ENCODE data around the gene DNAH17. TPM values are rescaled to one million over a fixed set of nuclear protein-coding genes. Genes with fewer than 3 reads are reported as not detected.

Gene DNAH17
- total RNA-seq, 1 donor from 2014 or later, result 0.25 TPM

DNA sequence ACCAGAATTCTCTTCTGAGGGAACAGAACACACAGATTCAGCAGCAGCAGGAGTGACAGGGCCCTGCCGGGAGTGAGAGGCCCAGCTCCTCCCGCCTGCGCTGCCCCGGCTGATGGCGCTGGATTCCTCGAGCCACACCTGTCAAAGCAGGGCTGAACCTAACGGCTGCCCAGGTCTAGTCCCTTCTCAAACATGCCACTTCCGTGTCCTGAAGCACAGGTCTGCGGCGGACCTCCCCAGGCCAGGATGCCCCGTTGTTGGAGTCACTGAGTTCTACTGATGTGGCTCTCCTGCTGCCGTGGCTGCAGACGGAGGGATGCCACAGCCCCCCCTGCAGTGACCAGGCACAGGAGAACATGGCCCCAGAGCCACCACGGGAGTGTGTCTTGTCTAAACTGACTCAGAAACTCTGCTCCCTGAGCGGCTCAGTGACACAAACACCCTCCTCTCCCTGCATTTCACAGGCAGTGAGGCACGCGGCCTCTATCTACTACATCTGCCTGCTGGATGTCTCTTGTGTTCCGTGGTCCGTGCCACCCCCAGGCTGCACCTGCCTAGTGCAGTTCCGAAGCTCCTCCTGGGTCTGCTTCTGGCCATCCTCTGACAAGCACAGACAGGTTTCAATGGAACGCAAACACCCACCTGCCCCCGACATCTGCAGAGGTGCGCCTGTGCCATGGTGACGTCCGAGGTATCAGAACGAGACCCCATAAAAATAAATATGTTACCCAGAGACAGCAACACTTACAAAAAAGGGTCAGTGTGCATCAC, 44.7 kb upstream of the DNAH17 start:
- no peaks in the 10 kb centered on the region for H3K27me3 ChIP-seq (ENCODE audit: control insufficient read depth, insufficient read depth, low read length)
- no peak overlapping the region for H3K4me3 ChIP-seq (ENCODE audit: low read depth, low read length)
- TF ChIP-seq, protein P1, sequence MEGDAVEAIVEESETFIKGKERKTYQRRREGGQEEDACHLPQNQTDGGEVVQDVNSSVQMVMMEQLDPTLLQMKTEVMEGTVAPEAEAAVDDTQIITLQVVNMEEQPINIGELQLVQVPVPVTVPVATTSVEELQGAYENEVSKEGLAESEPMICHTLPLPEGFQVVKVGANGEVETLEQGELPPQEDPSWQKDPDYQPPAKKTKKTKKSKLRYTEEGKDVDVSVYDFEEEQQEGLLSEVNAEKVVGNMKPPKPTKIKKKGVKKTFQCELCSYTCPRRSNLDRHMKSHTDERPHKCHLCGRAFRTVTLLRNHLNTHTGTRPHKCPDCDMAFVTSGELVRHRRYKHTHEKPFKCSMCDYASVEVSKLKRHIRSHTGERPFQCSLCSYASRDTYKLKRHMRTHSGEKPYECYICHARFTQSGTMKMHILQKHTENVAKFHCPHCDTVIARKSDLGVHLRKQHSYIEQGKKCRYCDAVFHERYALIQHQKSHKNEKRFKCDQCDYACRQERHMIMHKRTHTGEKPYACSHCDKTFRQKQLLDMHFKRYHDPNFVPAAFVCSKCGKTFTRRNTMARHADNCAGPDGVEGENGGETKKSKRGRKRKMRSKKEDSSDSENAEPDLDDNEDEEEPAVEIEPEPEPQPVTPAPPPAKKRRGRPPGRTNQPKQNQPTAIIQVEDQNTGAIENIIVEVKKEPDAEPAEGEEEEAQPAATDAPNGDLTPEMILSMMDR (IDR thresholded peaks at IDR 0.05; ENCODE audit: insufficient read depth, low read length, poor library complexity, severe bottlenecking), result no peak
- H3K36me3 ChIP-seq (ENCODE audit: control insufficient read depth, insufficient read depth, low read length), result no peaks in the 10 kb centered on the region
- no peak for DNase-seq (ENCODE audit: low read depth)

DNA sequence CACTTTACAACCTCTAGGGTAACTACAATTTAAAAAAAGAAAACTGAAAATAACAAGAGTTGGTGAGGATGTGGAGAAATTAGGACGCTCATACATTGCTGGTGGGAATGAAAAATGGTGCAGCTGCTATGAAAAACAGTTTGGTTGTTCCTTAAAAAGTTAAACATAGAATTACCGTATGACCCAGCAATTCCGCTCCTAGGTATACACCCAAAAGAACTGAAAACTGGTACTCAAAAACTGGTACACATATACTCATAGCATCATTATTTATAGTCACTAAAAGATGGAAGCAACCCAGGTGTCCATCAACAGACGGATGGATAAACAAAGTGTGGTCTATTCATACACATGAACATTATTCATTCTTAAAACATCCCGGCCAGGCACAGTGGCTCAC, 42.9 kb upstream of the DNAH17 start:
- no peak for DNase-seq (ENCODE audit: low read depth)
- Histone ChIP-seq H3K27me3 (ENCODE audit: control insufficient read depth, insufficient read depth, low read length) (no peaks in the 10 kb centered on the region), H3K36me3 (ENCODE audit: control insufficient read depth, insufficient read depth, low read length) (no peaks in the 10 kb centered on the region), H3K4me3 (ENCODE audit: low read depth, low read length) (no peak overlapping the region)
- TF ChIP-seq, protein P1 (IDR thresholded peaks at IDR 0.05; ENCODE audit: insufficient read depth, low read length, poor library complexity, severe bottlenecking), result no peak

DNA sequence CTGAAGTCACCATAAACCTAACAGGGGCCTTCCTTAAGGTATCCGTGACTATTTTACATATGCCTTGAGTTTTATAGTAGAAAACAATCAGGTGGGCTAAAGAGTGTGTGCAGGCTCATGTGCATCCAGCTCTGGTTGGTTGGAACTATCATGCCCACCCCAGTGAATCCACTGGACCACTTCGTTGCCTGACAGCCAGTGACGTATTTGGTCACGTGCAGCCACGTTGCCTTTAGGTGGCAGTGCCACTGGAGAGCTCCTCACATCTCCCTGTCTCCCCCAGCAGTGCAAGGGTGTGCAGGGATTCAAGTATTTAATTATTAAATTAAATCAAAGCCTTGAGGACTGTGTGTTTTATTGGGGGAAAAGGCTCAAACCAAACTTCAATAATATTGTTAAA, 42.1 kb upstream of the DNAH17 start:
- DNase-seq (ENCODE audit: low read depth), result no peak
- Histone ChIP-seq H3K4me3 (ENCODE audit: low read depth, low read length) (no peak overlapping the region), H3K27me3 (ENCODE audit: control insufficient read depth, insufficient read depth, low read length) (no peaks in the 10 kb centered on the region), H3K36me3 (ENCODE audit: control insufficient read depth, insufficient read depth, low read length) (no peaks in the 10 kb centered on the region)
- TF ChIP-seq, protein P1 (IDR thresholded peaks at IDR 0.05; ENCODE audit: insufficient read depth, low read length, poor library complexity, severe bottlenecking), result no peak

DNA sequence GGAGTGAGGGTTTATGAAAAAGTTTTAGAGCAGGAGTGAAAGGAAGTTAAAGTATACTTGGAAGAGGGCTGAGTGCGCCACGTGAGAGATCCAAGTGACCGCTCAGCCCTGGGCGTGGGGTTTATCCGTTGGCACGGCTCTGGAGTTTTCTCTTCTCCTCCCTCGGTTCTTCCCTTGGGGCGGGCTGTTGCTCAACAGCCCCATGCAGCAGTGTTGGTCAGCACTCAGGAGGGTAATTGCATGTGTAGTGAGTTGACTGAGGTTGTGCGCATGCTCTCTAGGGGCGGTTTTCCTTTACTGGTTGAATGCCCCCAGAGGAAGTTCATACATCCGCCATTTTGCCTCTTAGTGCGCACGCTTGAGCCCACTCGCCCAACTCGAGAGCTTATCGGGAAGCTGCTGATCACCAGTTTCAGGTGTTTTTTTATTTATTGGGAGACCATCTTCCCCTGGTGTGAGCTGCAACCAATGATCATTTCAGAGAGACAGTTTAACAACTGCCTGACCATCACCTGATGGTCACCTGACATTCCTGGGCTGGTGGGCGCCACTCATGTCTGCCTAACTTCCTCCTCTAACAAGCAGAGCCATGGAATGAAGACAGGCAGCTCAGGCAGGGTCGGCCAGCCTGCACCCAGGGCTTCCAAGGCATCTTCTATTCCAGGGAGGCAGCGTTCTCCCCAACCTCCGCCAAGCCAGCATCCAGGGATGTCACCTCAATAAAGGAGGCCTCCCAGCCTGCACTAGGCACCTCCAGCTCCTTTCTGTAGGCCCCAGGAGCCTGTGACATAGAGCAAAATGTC, 41.3 kb upstream of the DNAH17 start:
- no peak for DNase-seq (ENCODE audit: low read depth)
- TF ChIP-seq, protein P1 (IDR thresholded peaks at IDR 0.05; ENCODE audit: insufficient read depth, low read length, poor library complexity, severe bottlenecking), result no peak
- Histone ChIP-seq H3K36me3 (ENCODE audit: control insufficient read depth, insufficient read depth, low read length) (no peaks in the 10 kb centered on the region), H3K27me3 (ENCODE audit: control insufficient read depth, insufficient read depth, low read length) (no peaks in the 10 kb centered on the region), H3K4me3 (ENCODE audit: low read depth, low read length) (no peak overlapping the region)

DNA sequence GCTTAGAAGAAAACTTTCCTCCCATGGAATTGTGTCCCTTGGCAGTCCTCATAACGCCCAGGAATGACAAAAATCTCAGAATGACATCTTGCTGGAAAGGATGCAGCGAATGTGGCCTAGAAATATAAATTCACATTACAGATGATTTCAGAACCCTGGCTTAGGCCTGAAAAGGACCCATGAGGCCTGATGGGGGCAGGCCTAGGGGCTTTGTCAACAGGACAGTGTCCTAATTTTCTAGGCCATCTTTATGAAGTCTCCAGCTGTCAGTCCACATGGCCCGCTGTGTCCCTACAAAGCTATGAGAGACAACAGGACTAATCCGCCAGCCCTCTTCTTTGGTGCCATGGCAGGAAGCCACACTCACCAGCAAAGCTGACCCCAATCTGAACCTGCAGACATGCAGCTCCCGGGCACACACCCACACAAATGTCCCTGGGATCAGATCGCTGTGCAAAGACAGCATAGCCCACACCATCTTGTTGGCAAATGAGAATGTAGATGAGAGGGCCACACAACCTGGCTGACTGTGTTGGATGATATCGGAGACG, 40.4 kb upstream of the DNAH17 start:
- H3K4me3 ChIP-seq (ENCODE audit: low read depth, low read length), result no peak overlapping the region
- H3K27me3 ChIP-seq (ENCODE audit: control insufficient read depth, insufficient read depth, low read length), result no peaks in the 10 kb centered on the region
- no peak for DNase-seq (ENCODE audit: low read depth)
- TF ChIP-seq, protein P1 (IDR thresholded peaks at IDR 0.05; ENCODE audit: insufficient read depth, low read length, poor library complexity, severe bottlenecking), result no peak
- H3K36me3 ChIP-seq (ENCODE audit: control insufficient read depth, insufficient read depth, low read length), result no peaks in the 10 kb centered on the region
